IMR-90 (cell line): ENCODE data around the gene MOB1A. TPM values are rescaled to one million over a fixed set of nuclear protein-coding genes. Genes with fewer than 3 reads are reported as not detected.

Experiments used
- ATAC-seq: fragments of 200-7000 bp; cut with Tn5 transposase; 2 replicates; pipeline ENCODE4 v1.9.1; 2020; ENCODE audit warnings: low read depth, mild to moderate bottlenecking, moderate library complexity
- BruUV-seq: library from RNA; stranded (reverse); fragments of 400-500 nt; replicated peaks from 2 replicates; lab custom pipeline; 2021; lab: Mats Ljungman, UMichigan
- CTCF ChIA-PET: fragments of 300-600 bp; formaldehyde crosslinking; extraction: SDS; loops from one replicate; lab custom pipeline; 2021; ENCODE audit warnings: antibody characterized with exemption; lab: Yijun Ruan, JAX
- POLR2A ChIA-PET: fragments of 300-600 bp; sonication (Branson Sonifier 250); formaldehyde crosslinking; loops from one replicate; lab custom pipeline; 2022; ENCODE audit warnings: antibody characterized with exemption; ENCODE audit not compliant: unreplicated experiment; lab: Charles Lee
- DNase-seq: peaks from one replicate; pipeline ENCODE4 v3.0.0; 2013
- H2AFZ ChIP-seq: replicated peaks from 2 replicates; pipeline ENCODE3; 2013; ENCODE audit warnings: low read length, mild to moderate bottlenecking; ENCODE audit not compliant: poor library complexity
- H2AK5ac ChIP-seq: 2 replicates; pipeline ENCODE4 v1.6.1; 2013; ENCODE audit warnings: low read depth, low read length, inconsistent platforms
- H2AK9ac ChIP-seq: replicated peaks from 2 replicates; pipeline ENCODE3; 2013; ENCODE audit warnings: mild to moderate bottlenecking, low read depth, low read length, moderate library complexity; ENCODE audit not compliant: poor library complexity
- H2BK120ac ChIP-seq: 2 replicates; pipeline ENCODE4 v1.6.1; 2013; ENCODE audit warnings: low read depth, low read length, inconsistent platforms
- H2BK15ac ChIP-seq: 3 replicates; pipeline ENCODE4 v1.6.1; 2013; ENCODE audit warnings: low read depth, low read length, inconsistent platforms
- H2BK20ac ChIP-seq: 2 replicates; pipeline ENCODE4 v1.6.1; 2013; ENCODE audit warnings: low read depth, mild to moderate bottlenecking, inconsistent platforms, low read length, moderate library complexity
- H2BK5ac ChIP-seq: 2 replicates; pipeline ENCODE4 v1.6.1; 2013; ENCODE audit warnings: mild to moderate bottlenecking, low read depth, low read length, inconsistent platforms; ENCODE audit not compliant: poor library complexity, severe bottlenecking
- H3K14ac ChIP-seq: replicated peaks from 2 replicates; pipeline ENCODE4 v1.6.1; 2013; ENCODE audit warnings: low read depth, low read length, inconsistent platforms
- H3K18ac ChIP-seq: 2 replicates; pipeline ENCODE4 v1.6.1; 2013; ENCODE audit warnings: low read depth, low read length, control low read depth
- H3K23ac ChIP-seq: 2 replicates; pipeline ENCODE4 v1.6.1; 2013; ENCODE audit warnings: low read depth, low read length, inconsistent platforms
- H3K27ac ChIP-seq: 2 replicates; pipeline ENCODE4 v1.5.1; 2013; ENCODE audit warnings: mild to moderate bottlenecking, control low read depth, low read length; ENCODE audit not compliant: insufficient read depth
- H3K27me3 ChIP-seq: 2 replicates; pipeline ENCODE4 v1.6.1; 2013; ENCODE audit warnings: low read length; ENCODE audit not compliant: control insufficient read depth, insufficient read depth
- H3K36me3 ChIP-seq: 2 replicates; pipeline ENCODE4 v1.6.1; 2013; ENCODE audit warnings: low read length, mixed read lengths; ENCODE audit not compliant: control insufficient read depth, insufficient read depth
- H3K4ac ChIP-seq: 2 replicates; pipeline ENCODE4 v1.6.1; 2013; ENCODE audit warnings: low read depth, low read length, inconsistent platforms
- H3K4me1 ChIP-seq: 2 replicates; pipeline ENCODE4 v1.6.1; 2013; ENCODE audit warnings: low read length, mixed read lengths; ENCODE audit not compliant: control insufficient read depth, insufficient read depth
- H3K4me2 ChIP-seq: 2 replicates; pipeline ENCODE4 v1.6.1; 2013; ENCODE audit warnings: low read depth, mild to moderate bottlenecking, control low read depth, low read length, moderate library complexity
- H3K4me3 ChIP-seq: 2 replicates; pipeline ENCODE4 v1.5.1; 2013; ENCODE audit warnings: low read depth, mild to moderate bottlenecking, control low read depth, low read length, moderate library complexity; ENCODE audit not compliant: insufficient read depth
- H3K56ac ChIP-seq: 2 replicates; pipeline ENCODE4 v1.6.1; 2013; ENCODE audit warnings: low read length, inconsistent platforms; ENCODE audit not compliant: insufficient read depth; ENCODE audit errors: extremely low read depth
- H3K79me1 ChIP-seq, 2 experiments: 2 replicates each; pipeline ENCODE4 v1.6.1; 2013; ENCODE audit warnings: low read length in 2 of 2, inconsistent platforms in 1 of 2, low read depth in 1 of 2
- H3K9ac ChIP-seq: 2 replicates; pipeline ENCODE4 v1.6.1; 2013; ENCODE audit warnings: low read depth, low read length, control low read depth
- H3K9me1 ChIP-seq: 2 replicates; pipeline ENCODE4 v1.6.1; 2013; ENCODE audit warnings: low read length, inconsistent platforms; ENCODE audit not compliant: insufficient read depth
- H3K9me3 ChIP-seq: 2 replicates; pipeline ENCODE4 v1.6.1; 2013; ENCODE audit warnings: low read length; ENCODE audit not compliant: control insufficient read depth, insufficient read depth
- H4K20me1 ChIP-seq: 2 replicates; pipeline ENCODE4 v1.6.1; 2013; ENCODE audit warnings: low read length, inconsistent platforms; ENCODE audit not compliant: insufficient read depth
- H4K5ac ChIP-seq: 2 replicates; pipeline ENCODE4 v1.6.1; 2013; ENCODE audit warnings: mild to moderate bottlenecking, low read depth, low read length, control low read depth
- H4K8ac ChIP-seq, 2 experiments: 2 replicates each; pipeline ENCODE4 v1.6.1; 2013; ENCODE audit warnings: low read depth in 2 of 2, low read length in 2 of 2, control low read depth in 1 of 2, inconsistent platforms in 1 of 2
- H4K91ac ChIP-seq: 2 replicates; pipeline ENCODE4 v1.6.1; 2013; ENCODE audit warnings: low read depth, low read length, inconsistent platforms; ENCODE audit not compliant: insufficient read depth
- BHLHE40 ChIP-seq: fragments of 150-350 bp; IDR thresholded peaks from 2 replicates; pipeline ENCODE4 v1.6.1; 2016; ENCODE audit warnings: mild to moderate bottlenecking, low read depth, low read length
- CEBPB ChIP-seq: IDR thresholded peaks from 2 replicates; pipeline ENCODE4 v1.6.1; 2012; ENCODE audit warnings: low read depth, low read length, improper control_type of control experiment
- ELK1 ChIP-seq: fragments of 150-350 bp; IDR thresholded peaks from 2 replicates; pipeline ENCODE4 v1.6.1; 2016; ENCODE audit warnings: low read depth, mild to moderate bottlenecking, low read length, moderate library complexity, borderline replicate concordance
- FOS ChIP-seq: fragments of 150-350 bp; IDR thresholded peaks from 2 replicates; pipeline ENCODE4 v1.6.1; 2016; ENCODE audit warnings: low read depth, low read length
- MXI1 ChIP-seq: IDR thresholded peaks from 2 replicates; pipeline ENCODE4 v1.6.1; 2012; ENCODE audit warnings: low read depth, mild to moderate bottlenecking, low read length, moderate library complexity, borderline replicate concordance
- POLR2A ChIP-seq: IDR thresholded peaks from 2 replicates; pipeline ENCODE4 v1.6.1; 2012; ENCODE audit warnings: mild to moderate bottlenecking, low read depth, low read length
- RAD21 ChIP-seq: IDR thresholded peaks from 2 replicates; pipeline ENCODE4 v1.6.1; 2012; ENCODE audit warnings: low read length, improper control_type of control experiment
- RCOR1 ChIP-seq: IDR thresholded peaks from 2 replicates; pipeline ENCODE4 v1.6.1; 2012; ENCODE audit warnings: mild to moderate bottlenecking, low read length, improper control_type of control experiment; ENCODE audit not compliant: insufficient replicate concordance
- RFX5 ChIP-seq: IDR thresholded peaks from 2 replicates; pipeline ENCODE4 v1.8.0; 2012; ENCODE audit warnings: low read depth, mild to moderate bottlenecking, low read length, moderate library complexity
- SMC3 ChIP-seq: fragments of 150-350 bp; IDR thresholded peaks from 2 replicates; pipeline ENCODE4 v1.6.1; 2016; ENCODE audit warnings: low read depth, mild to moderate bottlenecking, antibody characterized with exemption, low read length, moderate library complexity
- USF2 ChIP-seq: fragments of 150-350 bp; IDR thresholded peaks from 2 replicates; pipeline ENCODE4 v1.6.1; 2017; ENCODE audit warnings: mild to moderate bottlenecking, antibody characterized with exemption, low read length, low read depth
- dilution Hi-C: fragments of 300-500 bp; cut with HindIII; formaldehyde crosslinking; loops from one replicate; pipeline ENCODE4 v1.14.3; 2018; ENCODE audit warnings: low sequenced_read_pairs; ENCODE audit not compliant: unreplicated experiment
- in situ Hi-C: fragments of 300-500 bp; cut with MboI; formaldehyde crosslinking; loops from 3 replicates; pipeline ENCODE4 v1.14.3; 2019; ENCODE audit warnings: low sequenced_read_pairs, inconsistent platforms, mixed read lengths
- intact Hi-C: fragments of 100-400 bp; cut with micrococcal nuclease; formaldehyde crosslinking; loops from 2 replicates; pipeline ENCODE4 v1.10.0; 2022
- polyA plus RNA-seq, 3 experiments: library from polyadenylated mRNA; depleted of rRNA; stranded (reverse); fragments of >200 nt; gene quantifications; 2 replicates each; pipeline ENCODE4 v1.2.3, GENCODE V29; 2012; ENCODE audit warnings: low replicate concordance in 1 of 3
- total RNA-seq: library from RNA; depleted of rRNA; stranded (reverse); fragments of >200 nt; gene quantifications from 2 replicates; pipeline ENCODE4 v1.2.3, GENCODE V29; 2012
- TF ChIP-seq, protein P1 (sequence below): conservative IDR thresholded peaks from 2 replicates; pipeline ENCODE4 v1.5.1; 2012; ENCODE audit warnings: mild to moderate bottlenecking, low read depth, low read length, improper control_type of control experiment

The MOB1A gene
- total and polyA plus RNA-seq, 2 of the 4 experiments (the other 2 are of a cell fraction): 21.0 to 60.8 TPM

DNA sequence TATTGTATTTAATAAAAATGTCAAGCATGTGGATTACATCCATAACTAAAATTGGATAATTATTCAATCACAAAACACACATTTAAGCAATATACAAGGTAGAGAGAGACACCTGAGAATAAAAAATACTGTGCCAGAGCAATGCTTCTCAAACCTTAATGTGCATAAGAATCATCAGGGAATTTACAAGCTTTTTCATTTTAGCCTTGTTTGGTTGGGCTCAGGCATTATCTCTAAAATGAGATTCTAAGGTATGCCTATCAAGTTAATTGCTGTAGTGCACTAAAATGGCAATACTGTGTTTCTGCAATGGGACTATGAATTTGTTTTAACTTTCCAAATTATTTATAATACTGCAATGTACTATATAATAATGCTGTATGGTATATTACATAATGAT, 983 bp downstream of the MOB1A start:
- H2BK120ac ChIP-seq: no peak overlapping the region
- H3K23ac ChIP-seq: peak overlapping the region; percentile 80; the same call in 1 of the 2 replicates
- intact Hi-C loops (loop anchor here (1.0 kb wide), 1 partner anchor 21 kb away; the partner anchor contains the start of gene MTHFD2), dilution Hi-C loops (no loop called here), in situ Hi-C loops (no loop called here)
- H3K4me1 ChIP-seq: 0 out of 2 replicates have a peak, but pooled peaks cover 2% of the 10 kb centered on the region
- peaks cover 3% of the 10 kb centered on the region; the same call in 1 of the 2 replicates for H3K9me1 ChIP-seq
- H3K4me2 ChIP-seq: peak overlapping the region; percentile 95
- no peak for ATAC-seq
- H3K27ac ChIP-seq: no peak overlapping the region
- no peak overlapping the region for H4K5ac ChIP-seq
- POLR2A ChIA-PET: no interaction called here
- TF ChIP-seq RAD21 (no peak), CEBPB (no peak), RCOR1 (no peak), POLR2A (no peak), MXI1 (no peak), USF2 (no peak), FOS (no peak), BHLHE40 (no peak), ELK1 (no peak), RFX5 (no peak), SMC3 (no peak)
- TF ChIP-seq, protein P1, sequence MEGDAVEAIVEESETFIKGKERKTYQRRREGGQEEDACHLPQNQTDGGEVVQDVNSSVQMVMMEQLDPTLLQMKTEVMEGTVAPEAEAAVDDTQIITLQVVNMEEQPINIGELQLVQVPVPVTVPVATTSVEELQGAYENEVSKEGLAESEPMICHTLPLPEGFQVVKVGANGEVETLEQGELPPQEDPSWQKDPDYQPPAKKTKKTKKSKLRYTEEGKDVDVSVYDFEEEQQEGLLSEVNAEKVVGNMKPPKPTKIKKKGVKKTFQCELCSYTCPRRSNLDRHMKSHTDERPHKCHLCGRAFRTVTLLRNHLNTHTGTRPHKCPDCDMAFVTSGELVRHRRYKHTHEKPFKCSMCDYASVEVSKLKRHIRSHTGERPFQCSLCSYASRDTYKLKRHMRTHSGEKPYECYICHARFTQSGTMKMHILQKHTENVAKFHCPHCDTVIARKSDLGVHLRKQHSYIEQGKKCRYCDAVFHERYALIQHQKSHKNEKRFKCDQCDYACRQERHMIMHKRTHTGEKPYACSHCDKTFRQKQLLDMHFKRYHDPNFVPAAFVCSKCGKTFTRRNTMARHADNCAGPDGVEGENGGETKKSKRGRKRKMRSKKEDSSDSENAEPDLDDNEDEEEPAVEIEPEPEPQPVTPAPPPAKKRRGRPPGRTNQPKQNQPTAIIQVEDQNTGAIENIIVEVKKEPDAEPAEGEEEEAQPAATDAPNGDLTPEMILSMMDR: no peak
- CTCF ChIA-PET: interaction anchor here (0.6 to 1.1 kb wide), 2 partner anchors 9 to 19 kb away, joined by 3 read pairs; no protein-coding TSS in a partner anchor
- no peak overlapping the region for H3K4ac ChIP-seq
- peak overlapping the region; percentile 58; the same call in 1 of the 2 replicates for H3K56ac ChIP-seq
- H4K91ac ChIP-seq: no peak overlapping the region
- H3K36me3 ChIP-seq: peaks cover 2% of the 10 kb centered on the region; the same call in 1 of the 2 replicates
- no peaks in the 10 kb centered on the region for H3K27me3 ChIP-seq
- no peak overlapping the region for H2AK9ac ChIP-seq
- H3K4me3 ChIP-seq: peak overlapping the region; percentile 95
- no peak overlapping the region for H2BK15ac ChIP-seq
- H2AFZ ChIP-seq: no peak overlapping the region
- no peaks in the 10 kb centered on the region for H3K9me3 ChIP-seq
- no TSS peak for BruUV-seq
- H2AK5ac ChIP-seq: no peak overlapping the region
- DNase-seq: no peak
- H3K9ac ChIP-seq: peak overlapping the region; percentile 94; the same call in 1 of the 2 replicates
- no peak overlapping the region for H2BK20ac ChIP-seq
- peak overlapping the region; percentile 67; the same call in 1 of the 2 replicates for H3K14ac ChIP-seq
- peak overlapping the region; percentile 32 for H2BK5ac ChIP-seq
- no peak overlapping the region for H3K18ac ChIP-seq
- peaks cover 3 to 12% of the 10 kb centered on the region in 2 experiments; a peak in 2 of 4 replicates for H3K79me1 ChIP-seq
- no peak overlapping the region for H4K8ac ChIP-seq
- peaks cover 49% of the 10 kb centered on the region for H4K20me1 ChIP-seq
